Measurements from ENCODE around the gene STK32C. TPM values are rescaled to one million over a fixed set of nuclear protein-coding genes. Genes with fewer than 3 reads are reported as not detected.

The STK32C gene
- total RNA-seq, 1 donor from 2014 or later: 15.7 TPM

- no peak overlapping the region for H3K27ac Mint-ChIP-seq (ENCODE audit: unreplicated experiment)
- H3K27me3 Mint-ChIP-seq (ENCODE audit: unreplicated experiment): peaks cover 2% of the 10 kb centered on the region
- TF ChIP-seq CTCF (IDR thresholded peaks at IDR 0.05): no peak
- peaks cover 6% of the 10 kb centered on the region for H3K4me1 Mint-ChIP-seq (ENCODE audit: unreplicated experiment)
- no peak overlapping the region for H3K4me3 Mint-ChIP-seq (ENCODE audit: unreplicated experiment)
- peaks cover 5% of the 10 kb centered on the region for H3K36me3 Mint-ChIP-seq (ENCODE audit: unreplicated experiment)
- H3K9me3 Mint-ChIP-seq (ENCODE audit: unreplicated experiment): peaks cover 18% of the 10 kb centered on the region
- no peak for DNase-seq (ENCODE audit: extremely low spot score, unreplicated experiment)
These were observed 97.0 kb downstream of the STK32C start for GRCh38 chr10:132210766-132211165.

GRCh38 chr10:132209978-132210530 lies 97.7 kb downstream of the STK32C start:
- TF ChIP-seq CTCF (IDR thresholded peaks at IDR 0.05): no peak
- Mint-ChIP-seq H3K4me3 (ENCODE audit: unreplicated experiment) (no peak overlapping the region), H3K4me1 (ENCODE audit: unreplicated experiment) (peaks cover 6% of the 10 kb centered on the region), H3K27me3 (ENCODE audit: unreplicated experiment) (no peaks in the 10 kb centered on the region), H3K9me3 (ENCODE audit: unreplicated experiment) (peaks cover 13% of the 10 kb centered on the region), H3K36me3 (ENCODE audit: unreplicated experiment) (peaks cover 2% of the 10 kb centered on the region), H3K27ac (ENCODE audit: unreplicated experiment) (no peak overlapping the region)
- DNase-seq (ENCODE audit: extremely low spot score, unreplicated experiment): no peak

- no peak overlapping the region for H3K27ac Mint-ChIP-seq (ENCODE audit: unreplicated experiment)
- peaks cover 2% of the 10 kb centered on the region for H3K36me3 Mint-ChIP-seq (ENCODE audit: unreplicated experiment)
- no peak for DNase-seq (ENCODE audit: extremely low spot score, unreplicated experiment)
- H3K4me1 Mint-ChIP-seq (ENCODE audit: unreplicated experiment): peaks cover 6% of the 10 kb centered on the region
- peaks cover 8% of the 10 kb centered on the region for H3K9me3 Mint-ChIP-seq (ENCODE audit: unreplicated experiment)
- no peaks in the 10 kb centered on the region for H3K27me3 Mint-ChIP-seq (ENCODE audit: unreplicated experiment)
- H3K4me3 Mint-ChIP-seq (ENCODE audit: unreplicated experiment): no peak overlapping the region
- TF ChIP-seq CTCF (IDR thresholded peaks at IDR 0.05): no peak
These were observed 98.6 kb downstream of the STK32C start for GRCh38 chr10:132209130-132209529.

GRCh38 chr10:132208462-132209050 lies 99.2 kb downstream of the STK32C start:
- H3K27ac Mint-ChIP-seq (ENCODE audit: unreplicated experiment): peak overlapping the region; percentile 44

More at GRCh38 chr10:132208462-132209050, 99.2 kb downstream of the STK32C start:
- no peak for DNase-seq (ENCODE audit: extremely low spot score, unreplicated experiment)
- Mint-ChIP-seq H3K4me3 (ENCODE audit: unreplicated experiment) (no peak overlapping the region), H3K9me3 (ENCODE audit: unreplicated experiment) (peaks cover 3% of the 10 kb centered on the region), H3K4me1 (ENCODE audit: unreplicated experiment) (peaks cover 6% of the 10 kb centered on the region), H3K36me3 (ENCODE audit: unreplicated experiment) (no peaks in the 10 kb centered on the region), H3K27me3 (ENCODE audit: unreplicated experiment) (no peaks in the 10 kb centered on the region)
- no peak for TF ChIP-seq CTCF (IDR thresholded peaks at IDR 0.05)
